Nephron (organoid): Measurements from ENCODE around the gene MT1M.
"Not testable (repeated sequence)": the region's sequence is repeated elsewhere in the genome, so short reads cannot be mapped to it uniquely, and the experiment has no call there.

Source experiments
- H3K27ac Mint-ChIP-seq, 3 experiments: 2 replicates each; pipeline ENCODE4 v1.8.0; 2020; ENCODE audit warnings: mixed read lengths in 3 of 3, mild to moderate bottlenecking in 2 of 3, moderate library complexity in 1 of 3
- H3K27me3 Mint-ChIP-seq: 2 replicates; pipeline ENCODE4 v1.8.0; 2021; ENCODE audit warnings: low read depth, mild to moderate bottlenecking, moderate library complexity, mixed read lengths
- H3K36me3 Mint-ChIP-seq: 2 replicates; pipeline ENCODE4 v1.8.0; 2020; ENCODE audit warnings: low read depth, mixed read lengths
- H3K4me1 Mint-ChIP-seq: 2 replicates; pipeline ENCODE4 v1.8.0; 2020; ENCODE audit warnings: mixed read lengths
- H3K4me3 Mint-ChIP-seq, 3 experiments: 2 replicates each; pipeline ENCODE4 v1.8.0; 2020; ENCODE audit warnings: mild to moderate bottlenecking in 3 of 3, mixed read lengths in 3 of 3, moderate library complexity in 2 of 3
- H3K9me3 Mint-ChIP-seq: 2 replicates; pipeline ENCODE4 v1.8.0; 2020; ENCODE audit warnings: mixed read lengths
- CTCF ChIP-seq, 3 experiments: fragments of 200-600 bp; sonication (generic); IDR thresholded peaks; one replicate each; pipeline ENCODE4 v1.5.0; 2021; ENCODE audit warnings: antibody characterized with exemption in 3 of 3; ENCODE audit not compliant: unreplicated experiment in 3 of 3

MT1M gene

GRCh38 chr16:56664506-56664905 is 32.0 kb downstream of the MT1M start:
- peaks cover 11% of the 10 kb centered on the region for H3K36me3 Mint-ChIP-seq
- TF ChIP-seq CTCF (IDR thresholded peaks at IDR 0.05; ENCODE audit: unreplicated experiment in 3 of 3): no peak
- no peaks in the 10 kb centered on the region for H3K9me3 Mint-ChIP-seq
- no peak overlapping the region for H3K27ac Mint-ChIP-seq
- H3K4me3 Mint-ChIP-seq: peak overlapping the region in 1 of 3 experiments; percentile 50
- peaks cover 100% of the 10 kb centered on the region for H3K27me3 Mint-ChIP-seq
- peaks cover 18% of the 10 kb centered on the region for H3K4me1 Mint-ChIP-seq

DNA sequence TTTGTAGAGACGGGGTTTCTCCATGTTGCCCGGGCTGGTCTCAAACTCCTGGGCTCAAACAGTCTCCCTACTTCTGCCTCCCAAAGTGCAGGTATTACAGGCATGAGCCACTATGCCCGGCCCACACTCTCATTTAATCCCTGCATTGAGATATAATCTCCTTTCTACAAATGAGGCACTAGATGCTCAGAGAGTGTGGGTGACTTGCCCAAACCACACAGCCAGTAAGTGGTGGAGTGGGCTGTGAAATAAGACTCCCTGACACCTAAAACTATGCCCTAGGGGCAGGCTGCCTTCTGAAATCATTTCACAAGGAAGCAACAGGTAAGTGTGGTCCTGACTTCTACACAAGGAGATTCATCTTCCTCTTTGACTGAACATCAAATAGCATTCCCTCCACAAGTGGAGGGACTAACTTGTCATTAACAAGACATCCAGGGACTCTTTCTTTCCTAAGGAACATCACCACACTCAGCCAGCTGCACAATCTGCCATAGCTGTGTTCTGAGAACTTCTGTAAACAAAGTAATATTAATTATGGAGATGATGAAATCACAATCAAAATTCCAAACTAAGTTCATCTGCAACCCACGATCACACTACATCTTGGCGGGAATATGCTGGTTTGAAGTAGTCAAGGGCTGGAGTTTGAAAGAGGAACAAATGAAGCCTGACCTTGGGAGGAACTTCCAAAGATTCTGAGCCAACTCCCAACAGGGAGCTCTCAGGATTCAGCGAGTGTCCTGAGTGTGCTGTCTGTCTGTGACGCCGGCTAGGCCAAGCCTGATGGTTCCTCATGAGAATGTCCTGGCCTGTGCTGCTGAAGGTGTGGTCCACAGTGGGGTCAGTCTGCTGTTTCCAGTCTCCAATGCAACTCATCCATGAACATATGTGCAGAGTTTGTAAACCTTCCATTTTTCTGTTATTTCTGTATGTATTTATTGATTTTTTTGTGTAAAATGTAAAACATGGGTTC is 33.1 kb downstream of the MT1M start:
- not testable (repeated sequence) for H3K9me3 Mint-ChIP-seq, H3K36me3 Mint-ChIP-seq
- Mint-ChIP-seq H3K4me3 (peak overlapping the region in 2 of 3 experiments; percentile 29 to 75), H3K4me1 (peaks cover 18% of the 10 kb centered on the region), H3K27me3 (peaks cover 100% of the 10 kb centered on the region), H3K27ac (peak overlapping the region in 1 of 3 experiments; percentile 11)

GRCh38 chr16:56667581-56668571 is 35.4 kb downstream of the MT1M start, which contains the start of gene MT1G:
Gene MT1G, minus strand, starts transcription at chr16:56668065. Its CDS starts 72 bp downstream, at chr16:56667993.
- Mint-ChIP-seq H3K9me3 (no peaks in the 10 kb centered on the region), H3K27me3 (peaks cover 100% of the 10 kb centered on the region), H3K27ac (peak within 1 kb of the TSS in 1 of 3 experiments; percentile 67), H3K4me1 (peaks cover 13% of the 10 kb centered on the region), H3K4me3 (peak within 1 kb of the TSS; percentile 57 to 77 (median 75)), H3K36me3 (no peaks in the 10 kb centered on the region)
- no peak for TF ChIP-seq CTCF (IDR thresholded peaks at IDR 0.05; ENCODE audit: unreplicated experiment in 3 of 3)

DNA sequence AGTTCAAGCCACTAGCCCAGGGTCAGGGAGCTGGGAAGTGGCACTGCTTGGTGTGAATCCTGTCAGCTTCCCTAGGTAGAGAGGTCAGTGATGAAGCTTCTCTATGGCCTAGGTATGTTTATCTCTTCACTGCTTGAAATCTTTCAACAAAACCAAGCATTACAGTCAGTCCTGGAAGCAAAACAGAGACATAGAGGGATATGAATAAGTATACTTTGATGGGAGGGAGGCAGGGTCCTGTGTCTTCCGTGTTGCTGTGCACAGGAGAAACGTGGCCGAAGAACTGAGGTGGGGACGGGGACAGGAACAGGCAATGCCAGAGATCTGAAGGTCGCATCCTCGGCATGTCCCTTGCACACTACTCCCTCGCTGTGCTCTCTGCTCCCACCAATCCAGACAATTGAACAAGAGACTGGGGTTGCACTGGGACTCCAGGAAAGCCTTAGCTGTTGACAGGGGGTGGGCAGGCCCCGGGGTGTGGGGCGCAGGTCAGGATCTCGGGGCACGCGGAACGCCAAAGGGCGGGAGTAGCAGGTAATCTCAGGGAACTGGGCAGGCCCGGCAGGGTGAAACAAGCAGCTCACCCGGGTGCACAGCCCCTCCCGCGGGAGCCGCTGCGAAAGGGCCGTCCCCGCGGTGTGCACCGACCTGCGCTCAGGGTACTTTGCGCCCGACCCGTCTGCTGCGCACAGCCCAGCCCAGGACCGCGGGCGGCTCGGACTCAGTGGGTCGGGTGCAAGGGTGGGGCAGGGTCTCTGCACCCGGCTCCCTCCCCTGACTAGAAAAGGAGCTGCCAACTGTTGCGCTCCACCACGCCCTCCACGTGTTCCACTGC is 36.8 kb downstream of the MT1M start, which contains the start of gene MT1H:
TSS of gene MT1H (plus strand) at position 810 of the 835 bp plus-strand sequence. CDS start 71 bp downstream, outside the sequence.
- H3K27ac Mint-ChIP-seq: peak within 1 kb of the TSS in 1 of 3 experiments; percentile 67
- TF ChIP-seq CTCF (IDR thresholded peaks at IDR 0.05; ENCODE audit: unreplicated experiment in 3 of 3): no peak
- H3K9me3 Mint-ChIP-seq: no peaks in the 10 kb centered on the region
- peaks cover 100% of the 10 kb centered on the region for H3K27me3 Mint-ChIP-seq
- H3K4me1 Mint-ChIP-seq: peaks cover 10% of the 10 kb centered on the region
- H3K4me3 Mint-ChIP-seq: peak within 1 kb of the TSS; percentile 20 to 69 (median 68)
- no peaks in the 10 kb centered on the region for H3K36me3 Mint-ChIP-seq

DNA sequence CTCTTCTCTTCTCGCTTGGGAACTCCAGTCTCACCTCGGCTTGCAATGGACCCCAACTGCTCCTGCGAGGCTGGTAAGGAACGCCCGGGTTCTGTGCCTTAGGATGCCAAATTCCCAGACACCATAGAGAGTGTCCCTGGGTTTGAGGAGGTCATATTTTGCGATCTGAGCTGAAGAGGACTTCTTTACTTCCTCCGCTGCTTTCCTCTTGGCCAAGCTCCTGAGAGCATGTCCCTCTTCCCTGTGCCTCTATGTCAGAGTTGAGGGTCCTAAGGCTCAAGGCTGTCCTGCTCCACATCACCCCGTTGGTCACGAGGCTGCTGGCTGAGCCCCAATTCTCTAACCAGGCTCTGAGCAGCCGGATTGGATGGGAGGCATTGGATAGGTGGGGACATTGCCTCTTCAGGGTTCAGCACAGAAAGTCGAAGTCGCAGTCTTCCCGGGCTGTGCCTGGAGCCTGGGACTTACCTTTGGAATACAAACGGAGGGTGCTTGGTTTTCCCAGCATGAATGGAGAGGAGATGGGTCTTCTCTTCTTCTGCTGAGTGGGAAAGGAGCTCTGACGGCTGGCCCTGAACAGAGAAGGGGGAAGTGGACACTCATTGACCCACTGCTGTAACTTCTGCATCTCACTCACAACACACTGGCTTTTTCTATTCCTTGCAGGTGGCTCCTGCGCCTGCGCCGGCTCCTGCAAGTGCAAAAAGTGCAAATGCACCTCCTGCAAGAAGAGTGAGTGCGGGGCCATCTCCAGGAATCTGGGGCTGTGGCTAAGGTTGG is 37.6 kb downstream of the MT1M start:
- Mint-ChIP-seq H3K9me3 (no peaks in the 10 kb centered on the region), H3K36me3 (no peaks in the 10 kb centered on the region), H3K4me3 (peak overlapping the region; percentile 20 to 69 (median 68)), H3K27me3 (peaks cover 100% of the 10 kb centered on the region), H3K4me1 (peaks cover 12% of the 10 kb centered on the region), H3K27ac (peak overlapping the region in 1 of 3 experiments; percentile 67)
- TF ChIP-seq CTCF (IDR thresholded peaks at IDR 0.05; ENCODE audit: unreplicated experiment in 3 of 3): no peak
